Adrenal gland (tissue), 12 donors: ENCODE results near the gene NDOR1. TPM values are rescaled to one million over a fixed set of nuclear protein-coding genes. Genes with fewer than 3 reads are reported as not detected.

ENCODE experiments used
- DNase-seq, 7 donors: peaks; one replicate each; pipeline ENCODE4 v3.0.0-alpha.2; 2019 to 2020
- H3K27ac ChIP-seq, 5 donors: fragments of 200-600 bp; sonication (generic) in 4 of 5; 1 replicate in 3 of 5; 2 replicates in 2 of 5; pipeline versions ENCODE4 v1.5.1 to v1.8.0; 2016 to 2020; ENCODE audit warnings: mild to moderate bottlenecking in 1 of 5
- H3K27me3 ChIP-seq: fragments of 200-600 bp; 2 replicates; pipeline ENCODE4 v1.8.0; 2021
- H3K36me3 ChIP-seq, 2 donors: fragments of 200-600 bp; replicated peaks in 1 of 2; 1 replicate in 1 of 2; 2 replicates in 1 of 2; pipeline versions ENCODE4 v1.5.1 to v1.8.0; 2018 to 2022
- H3K4me1 ChIP-seq, 2 donors: fragments of 200-600 bp; replicated peaks in 1 of 2; 1 replicate in 1 of 2; 2 replicates in 1 of 2; pipeline versions ENCODE4 v1.5.1 to v1.8.0; 2018 to 2021
- H3K4me3 ChIP-seq, 4 donors: fragments of 200-600 bp; sonication (generic) in 3 of 4; one replicate each; pipeline ENCODE4 v1.5.1; 2016 to 2018
- H3K9me3 ChIP-seq, 3 donors: fragments of 200-600 bp; sonication (generic) in 1 of 3; replicated peaks in 1 of 3; 1 replicate in 2 of 3; 2 replicates in 1 of 3; pipeline versions ENCODE4 v1.5.1 to v1.8.0; 2016 to 2021
- CTCF ChIP-seq, 6 experiments: fragments of 450-650 bp in 4 of 6; fragments of 200-600 bp in 2 of 6; sonication (generic) in 1 of 6; IDR thresholded peaks; 1 replicate in 5 of 6; 2 replicates in 1 of 6; pipeline versions ENCODE4 v1.5.1 to v1.8.0; 2016 to 2021; ENCODE audit warnings: antibody characterized with exemption in 6 of 6, mild to moderate bottlenecking in 2 of 6, moderate library complexity in 1 of 6
- POLR2A ChIP-seq, 2 donors: fragments of 450-650 bp; IDR thresholded peaks; one replicate each; pipeline ENCODE4 v1.6.1; 2017; ENCODE audit warnings: antibody characterized with exemption in 2 of 2, mild to moderate bottlenecking in 2 of 2, moderate library complexity in 1 of 2
- WGBS, 4 donors: extraction: QIAGEN DNeasy Blood & Tissue Kit in 2 of 4; methylation state at CpG; one replicate each; pipeline versions ENCODE4 v1.1.5 to v1.1.7; 2013 to 2017; 5-methylcytosine and 5-hydroxymethylcytosine counted together
- intact Hi-C, 2 donors: fragments of 100-400 bp; cut with DNase I; formaldehyde crosslinking; loops; one replicate each; pipeline versions ENCODE4 v1.14.1 to v1.15.0; 2022 to 2023
- polyA plus RNA-seq, 3 donors: library from polyadenylated mRNA; stranded (reverse); fragments of 200-250 nt in 2 of 3; fragments of 350-450 nt in 1 of 3; fragmentation: Illumina TruSeq in 1 of 3; extraction: RNeasy Lipid Tissue Mini Kit (QIAGEN cat#74804) in 1 of 3; gene quantifications; one replicate each; pipeline ENCODE4 v1.2.3, GENCODE V29; 2013 to 2014
- total RNA-seq, 9 donors: library from RNA; depleted of rRNA in 4 of 9; stranded (reverse); fragments of >200 nt in 4 of 9; fragments of 120-200 nt in 1 of 9; fragmentation: NEBNext Ultra II Directional in 1 of 9; extraction: Animal tissue kit (Norgen Biotek cat#: 25700) in 1 of 9; gene quantifications; one replicate each; pipeline versions ENCODE4 v1.1.0 to v1.2.4, GENCODE V29; 2013 to 2023
- donor health status: healthy with polysubstance abuse.
- donor health status: Bipolar disorder and iron deficiency.
- donor health status: DM: yes; HTN: yes; CAD: no.
- donor health status: DM: no; HTN: no; CAD: no.
- donor health status: DM: no; HTN: no; CAD: no.
- donor health status: DM: yes; HTN: yes; CAD: no.

Gene NDOR1
- total and polyA plus RNA-seq, 12 donors: 1.6 to 36.4 (median 13.7) TPM

- Histone ChIP-seq H3K27ac (no peak overlapping the region), H3K36me3 (no peaks in the 10 kb centered on the region), H3K27me3 (peaks cover 50% of the 10 kb centered on the region), H3K9me3 (no peaks in the 10 kb centered on the region), H3K4me1 (no peaks in the 10 kb centered on the region), H3K4me3 (no peak overlapping the region)
- no peak for TF ChIP-seq POLR2A (IDR thresholded peaks at IDR 0.05)
- TF ChIP-seq CTCF (IDR thresholded peaks at IDR 0.05): no peak
- intact Hi-C loops: loop anchor here (5.0 to 10.0 kb wide), 2 partner anchors 113 to 445 kb away; no protein-coding TSS in a partner anchor
- no peak for DNase-seq
- WGBS, 4 donors: 52 to 63% (median 55%) methylated on average over 14 to 31 of the region's 31 CpGs; no CpG with 5 or more reads in 1 of the 4 donors
These were observed 24.6 kb downstream of the NDOR1 start for GRCh38 chr9:137229903-137230704.

GRCh38 chr9:137230705-137231371 is 25.3 kb downstream of the NDOR1 start, which contains the start of gene SLC34A3:
Gene SLC34A3, plus strand, starts transcription at chr9:137230901. Its CDS starts 802 bp downstream, at chr9:137231703.
- peaks cover 50% of the 10 kb centered on the region for H3K27me3 ChIP-seq
- no peak within 1 kb of the TSS for H3K27ac ChIP-seq
- DNase-seq: no peak
- no peak within 1 kb of the TSS for H3K4me3 ChIP-seq
- TF ChIP-seq CTCF (IDR thresholded peaks at IDR 0.05) (no peak), POLR2A (IDR thresholded peaks at IDR 0.05) (no peak)
- WGBS, 4 donors: 67 to 83% (median 72%) methylated on average over 3 to 14 of the region's 14 CpGs
- H3K4me1 ChIP-seq: no peaks in the 10 kb centered on the region
- intact Hi-C loops: loop anchor here in 1 of 2 donors (10.0 kb wide), 1 partner anchor 446 kb away; no protein-coding TSS in a partner anchor
- no peaks in the 10 kb centered on the region for H3K9me3 ChIP-seq
- H3K36me3 ChIP-seq: no peaks in the 10 kb centered on the region

GRCh38 chr9:137231372-137232039 is 26.0 kb downstream of the NDOR1 start:
- no peak for TF ChIP-seq POLR2A (IDR thresholded peaks at IDR 0.05)
- no peak for TF ChIP-seq CTCF (IDR thresholded peaks at IDR 0.05)
- Histone ChIP-seq H3K4me3 (no peak overlapping the region), H3K27ac (no peak overlapping the region), H3K9me3 (no peaks in the 10 kb centered on the region), H3K27me3 (peaks cover 50% of the 10 kb centered on the region), H3K4me1 (peaks cover 0 to 6% of the 10 kb centered on the region in 2 donors), H3K36me3 (no peaks in the 10 kb centered on the region)
- 73 to 84% (median 78%) methylated on average over 18 to 23 of the region's 23 CpGs for WGBS, 4 donors
- no peak for DNase-seq
- intact Hi-C loops: loop anchor here in 1 of 2 donors (10.0 kb wide), 1 partner anchor 447 kb away; no protein-coding TSS in a partner anchor

- H3K27me3 ChIP-seq: peaks cover 50% of the 10 kb centered on the region
- intact Hi-C loops: loop anchor here in 1 of 2 donors (10.0 kb wide), 1 partner anchor 447 kb away; no protein-coding TSS in a partner anchor
These were observed 26.6 kb downstream of the NDOR1 start for GRCh38 chr9:137232101-137232500.

More at GRCh38 chr9:137232101-137232500, 26.6 kb downstream of the NDOR1 start:
- Histone ChIP-seq H3K9me3 (no peaks in the 10 kb centered on the region), H3K4me1 (peaks cover 0 to 6% of the 10 kb centered on the region in 2 donors), H3K36me3 (no peaks in the 10 kb centered on the region), H3K4me3 (no peak overlapping the region), H3K27ac (no peak overlapping the region)
- WGBS, 4 donors: 63 to 73% (median 68%) methylated on average over 3 to 10 of the region's 10 CpGs
- TF ChIP-seq POLR2A (IDR thresholded peaks at IDR 0.05) (no peak), CTCF (IDR thresholded peaks at IDR 0.05) (no peak)
- no peak for DNase-seq
